ENCODE data around the gene AVL9.
A peak's percentile ranks its signal among the peaks of the same experiment; 100 is the strongest.
"Not testable (repeated sequence)": the region's sequence is repeated elsewhere in the genome, so short reads cannot be mapped to it uniquely, and the experiment has no call there.

The AVL9 gene

DNA sequence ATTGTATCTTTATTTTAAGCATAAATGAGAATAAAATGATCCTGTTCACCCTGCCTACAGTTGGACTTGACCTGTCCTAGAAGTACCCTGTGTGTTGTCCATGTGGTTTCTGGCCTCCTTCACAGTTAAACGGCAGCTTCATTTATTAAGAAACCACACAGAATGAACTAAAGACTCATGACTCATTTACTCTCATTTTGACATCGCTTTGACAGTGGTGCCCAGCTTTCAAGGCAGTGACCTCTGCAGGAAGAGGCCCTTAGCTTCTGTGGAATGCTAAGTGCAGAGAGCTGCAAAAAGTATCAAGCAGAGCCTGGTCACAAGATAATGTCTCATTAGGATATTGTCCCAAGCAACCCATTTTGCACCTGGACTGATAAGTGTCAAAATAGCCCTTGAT, 93.4 kb downstream of the AVL9 start:
- peak; percentile 71 for DNase-seq (ENCODE audit: low spot score)

GRCh38 chr7:32591938-32592337, 96.6 kb downstream of the AVL9 start:
- DNase-seq (ENCODE audit: low spot score), result no peak

DNA sequence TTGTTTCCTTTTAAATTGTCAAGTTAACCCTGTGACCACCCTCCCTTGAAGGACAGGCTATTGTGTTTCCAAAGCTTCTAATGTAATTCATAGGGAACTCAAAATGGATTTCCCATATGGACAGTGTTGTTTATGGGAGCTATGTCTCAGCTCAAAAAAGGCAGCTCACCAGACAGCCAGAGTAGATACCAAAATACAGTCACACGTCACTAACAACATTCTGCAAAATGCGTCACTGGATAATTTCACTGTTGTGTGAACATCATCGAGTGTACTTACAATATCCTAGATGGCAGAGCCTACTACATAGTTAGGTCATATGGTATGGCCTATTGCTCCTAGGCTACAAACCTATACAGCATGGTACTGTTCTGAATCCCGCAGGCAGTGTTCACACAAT, 97.4 kb downstream of the AVL9 start:
- no peak for DNase-seq (ENCODE audit: low spot score)

GRCh38 chr7:32594965-32595490, 99.7 kb downstream of the AVL9 start:
- no peak for DNase-seq (ENCODE audit: low spot score)

DNA sequence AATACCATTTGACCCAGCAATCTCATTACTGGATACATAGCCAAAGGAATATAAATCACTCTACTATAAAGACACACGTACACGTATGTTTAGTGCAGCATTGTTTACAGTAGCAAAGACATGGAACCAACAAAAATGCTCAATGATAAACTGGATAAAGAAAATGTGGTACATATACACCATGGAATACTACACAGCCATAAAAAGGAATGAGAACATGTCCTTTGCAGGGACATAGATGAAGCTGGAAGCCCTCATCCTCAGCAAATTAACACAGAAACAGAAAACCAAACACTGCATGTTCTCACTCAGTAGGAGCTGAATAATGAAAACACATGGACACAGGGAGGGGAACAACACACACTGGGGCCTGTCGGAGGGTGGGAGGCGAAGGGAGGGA, 105.9 kb downstream of the AVL9 start:
- not testable (repeated sequence) for DNase-seq (ENCODE audit: low spot score)

DNA sequence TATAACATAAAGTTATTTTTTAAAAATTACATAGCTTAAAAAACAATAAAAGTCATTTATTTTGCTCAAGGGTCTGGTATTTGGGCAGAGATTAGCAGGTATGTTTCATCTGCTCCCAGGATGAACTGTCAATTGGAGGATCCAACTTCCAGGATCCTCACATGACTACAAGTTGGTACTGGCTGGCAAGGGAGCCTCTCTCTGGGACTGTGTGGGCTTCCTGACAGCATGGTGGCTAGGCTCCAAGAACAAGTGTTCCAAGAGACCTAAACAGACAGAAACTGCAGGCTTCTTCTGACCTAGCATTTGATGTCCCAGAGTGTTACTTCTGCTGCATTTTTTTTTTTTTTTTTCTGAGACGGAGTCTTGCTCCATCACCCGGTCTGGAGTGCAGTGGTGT, 107.2 kb downstream of the AVL9 start:
- DNase-seq (ENCODE audit: low spot score), result no peak

DNA sequence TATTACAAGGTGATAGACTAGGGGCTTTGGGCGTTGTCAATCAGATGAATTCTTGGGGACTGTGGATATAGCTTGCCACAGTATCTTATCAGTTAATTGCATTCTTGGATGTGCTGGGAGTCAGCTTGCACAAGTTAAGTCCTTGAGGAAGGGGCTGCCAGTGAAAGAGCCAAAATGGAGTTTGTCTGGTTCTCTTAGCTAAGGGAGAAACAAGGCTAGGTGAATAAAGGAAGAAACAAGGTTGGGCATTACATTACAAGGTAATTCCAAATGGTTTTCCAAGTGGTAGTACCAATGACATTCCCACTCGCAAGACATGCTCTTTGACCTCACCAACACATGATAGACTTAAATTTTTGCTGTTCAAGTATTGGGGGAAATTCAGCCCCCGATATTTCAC, 108.2 kb downstream of the AVL9 start:
- not testable (repeated sequence) for DNase-seq (ENCODE audit: low spot score)

- DNase-seq (ENCODE audit: low spot score), result not testable (repeated sequence)
These were observed 108.8 kb downstream of the AVL9 start for GRCh38 chr7:32604047-32604446.

- no peak for DNase-seq (ENCODE audit: low spot score)
These were observed 109.7 kb downstream of the AVL9 start for GRCh38 chr7:32605032-32605431.

DNA sequence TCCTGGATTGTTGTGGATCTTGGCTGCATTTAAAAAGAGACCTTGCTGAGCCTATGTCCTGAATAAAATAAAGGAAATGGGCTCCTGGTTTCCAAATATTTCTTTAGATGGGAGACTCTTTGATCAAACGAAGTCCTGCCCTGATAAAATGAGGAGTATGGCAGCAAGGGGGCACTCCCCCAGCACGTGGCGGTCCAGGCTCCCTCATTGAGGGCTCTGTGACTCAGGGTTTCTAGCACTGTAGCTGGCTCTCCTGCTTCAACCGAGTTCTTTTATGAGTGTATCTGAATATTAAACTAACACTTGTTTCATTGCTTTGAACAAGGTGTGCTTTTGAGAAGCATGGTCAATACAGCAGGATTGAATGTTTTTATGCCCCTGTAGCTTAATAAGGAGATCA, 114.2 kb downstream of the AVL9 start:
- DNase-seq (ENCODE audit: low spot score), result no peak

DNA sequence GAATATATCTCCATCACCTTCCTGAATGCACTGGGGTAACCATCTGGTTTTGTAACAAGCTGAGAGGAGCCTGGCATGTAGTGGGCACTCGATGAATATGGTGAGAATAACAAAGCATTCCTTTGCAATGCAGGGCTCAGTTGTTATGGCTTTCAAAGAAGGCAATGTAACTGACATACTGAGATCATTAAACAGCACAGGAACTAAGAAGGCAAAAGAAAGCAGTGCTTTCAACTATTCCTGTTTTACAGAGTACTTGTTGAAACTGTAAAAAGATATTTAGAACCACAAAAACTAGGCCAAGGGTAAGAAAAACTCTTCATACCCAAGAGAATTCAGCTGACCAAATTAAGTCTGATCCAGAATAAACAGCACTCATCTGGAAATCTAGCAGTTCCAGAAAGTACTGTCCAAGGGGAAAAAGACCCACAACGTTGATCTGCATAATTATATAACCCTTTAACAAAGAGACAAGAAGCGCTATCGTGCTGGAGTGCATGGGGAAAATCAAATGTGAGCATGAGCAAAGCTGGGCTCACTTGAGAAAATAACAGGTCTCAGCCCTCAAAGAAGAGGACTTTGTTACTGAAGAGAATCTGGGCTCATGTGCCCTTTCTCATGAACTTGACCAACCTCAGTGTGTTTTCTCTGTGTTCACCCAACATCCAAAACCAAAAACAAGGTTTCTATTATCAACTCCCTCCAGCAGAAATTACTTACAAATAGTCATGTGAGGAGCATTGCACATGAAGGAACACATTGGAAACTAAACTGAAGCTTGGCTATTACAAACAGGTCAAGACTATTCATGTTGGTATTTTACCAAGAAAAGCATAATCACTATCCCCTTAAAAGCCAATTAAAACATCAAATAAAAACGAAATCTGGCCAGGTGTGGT, 116.2 kb downstream of the AVL9 start:
- no peak for DNase-seq (ENCODE audit: low spot score)

- DNase-seq (ENCODE audit: low spot score), result no peak
These were observed 121.3 kb downstream of the AVL9 start for GRCh38 chr7:32616625-32617024.

- no peak for DNase-seq (ENCODE audit: low spot score)
These were observed 123.2 kb downstream of the AVL9 start for GRCh38 chr7:32618470-32618869.

DNA sequence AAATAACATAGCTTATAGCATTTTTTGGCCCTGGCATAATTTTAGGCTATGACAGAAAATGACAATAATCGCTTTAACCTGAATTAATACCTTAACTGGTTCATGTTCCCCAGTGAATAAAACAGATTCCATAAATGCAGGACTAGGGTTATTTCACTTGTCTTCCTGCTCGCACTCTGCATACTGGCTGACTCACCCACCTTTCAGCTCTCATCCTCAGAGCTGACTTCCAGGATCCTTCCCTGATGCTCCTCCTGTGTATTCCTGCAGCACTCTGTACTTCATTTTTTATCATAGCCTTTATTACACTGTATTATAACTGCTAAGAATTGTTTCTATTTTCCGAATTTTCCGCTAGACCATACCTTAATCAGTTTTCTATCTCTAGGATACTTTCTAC, 123.7 kb downstream of the AVL9 start:
- DNase-seq (ENCODE audit: low spot score), result no peak

- DNase-seq (ENCODE audit: low spot score), result not testable (repeated sequence)
These were observed 124.1 kb downstream of the AVL9 start for GRCh38 chr7:32619416-32619815.

GRCh38 chr7:32631021-32631420, 135.7 kb downstream of the AVL9 start:
- DNase-seq (ENCODE audit: low spot score), result no peak

GRCh38 chr7:32631590-32632497, 136.6 kb downstream of the AVL9 start:
- not testable (repeated sequence) for DNase-seq (ENCODE audit: low spot score)

DNA sequence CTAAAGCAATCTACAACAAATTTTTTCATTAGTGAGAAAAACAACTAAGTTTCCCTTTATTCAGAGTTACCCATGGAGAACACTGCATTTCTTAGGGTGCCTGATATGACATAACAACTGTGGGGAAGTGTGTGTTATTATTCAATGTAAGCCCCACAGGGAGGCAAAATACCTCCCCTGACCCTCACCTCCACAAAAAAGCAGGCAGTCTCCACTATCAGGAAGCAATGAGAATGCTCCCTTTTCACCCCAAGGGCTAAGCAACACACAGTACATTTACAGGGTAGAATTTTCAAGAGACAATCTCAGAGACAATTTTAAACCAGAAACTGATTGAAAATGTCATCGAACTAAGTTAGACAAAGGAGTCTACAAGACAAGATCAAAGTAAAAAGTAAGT, 138.2 kb downstream of the AVL9 start:
- DNase-seq (ENCODE audit: low spot score), result not testable (repeated sequence)

DNA sequence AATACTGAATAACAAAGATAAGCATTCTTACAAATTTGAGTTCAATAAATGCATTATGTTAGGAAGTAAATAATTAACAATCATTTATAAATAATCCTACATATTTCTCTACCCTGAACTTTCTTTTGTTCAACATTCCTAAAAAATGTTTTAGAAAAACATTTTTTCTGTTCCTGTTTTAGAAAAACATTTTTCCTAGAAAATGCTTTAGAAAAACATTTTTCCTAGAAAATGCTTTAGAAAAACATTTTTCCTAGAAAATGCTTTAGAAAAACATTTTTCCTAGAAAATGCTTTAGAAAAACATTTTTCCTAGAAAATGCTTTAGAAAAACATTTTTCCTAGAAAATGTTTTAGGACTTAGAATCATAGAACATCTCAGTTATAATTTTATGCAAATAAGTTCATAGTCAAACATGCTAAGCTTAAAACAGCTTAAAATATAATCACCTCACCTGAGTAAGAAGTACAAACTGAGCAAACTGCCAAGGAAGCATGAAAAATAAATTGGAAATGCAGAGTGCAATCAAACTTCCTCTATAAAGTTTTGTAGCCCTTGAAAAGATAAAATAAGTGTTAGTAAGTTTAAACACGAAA, 139.6 kb downstream of the AVL9 start:
- not testable (repeated sequence) for DNase-seq (ENCODE audit: low spot score)

DNA sequence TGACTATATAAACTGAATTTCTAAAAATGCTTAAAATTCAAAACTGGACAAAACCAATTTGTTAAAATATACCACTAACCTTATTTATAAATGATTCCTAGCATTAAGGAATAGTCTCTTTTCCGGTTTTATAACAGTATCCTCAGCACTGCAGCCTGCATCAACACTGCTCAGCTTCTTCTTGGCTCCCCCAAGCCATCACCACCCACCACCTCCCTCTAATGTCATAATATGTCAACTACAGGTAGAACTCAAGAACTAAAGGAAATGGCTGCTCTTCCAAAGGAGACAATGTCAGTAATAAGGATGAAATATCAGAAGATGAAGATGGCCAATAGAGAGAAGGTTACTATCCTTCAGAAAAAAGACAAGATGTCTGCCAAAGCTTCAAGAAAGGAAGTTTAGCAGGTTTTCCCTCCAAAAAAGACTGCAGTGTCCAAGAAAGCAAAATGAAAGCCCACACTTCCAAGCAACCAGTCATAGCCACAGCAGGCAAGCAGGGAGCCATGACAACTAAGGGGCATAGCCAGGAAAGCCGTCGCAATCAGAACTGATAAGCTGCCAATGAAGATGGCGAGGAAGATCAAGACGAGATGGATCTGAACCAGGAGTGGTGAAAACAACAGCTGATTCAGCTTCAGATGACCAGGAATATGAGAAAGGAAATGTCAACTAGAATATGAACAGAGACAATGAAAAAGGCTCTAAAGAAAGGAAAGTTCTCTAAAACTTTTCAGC, 141.6 kb downstream of the AVL9 start:
- not testable (repeated sequence) for DNase-seq (ENCODE audit: low spot score)

DNA sequence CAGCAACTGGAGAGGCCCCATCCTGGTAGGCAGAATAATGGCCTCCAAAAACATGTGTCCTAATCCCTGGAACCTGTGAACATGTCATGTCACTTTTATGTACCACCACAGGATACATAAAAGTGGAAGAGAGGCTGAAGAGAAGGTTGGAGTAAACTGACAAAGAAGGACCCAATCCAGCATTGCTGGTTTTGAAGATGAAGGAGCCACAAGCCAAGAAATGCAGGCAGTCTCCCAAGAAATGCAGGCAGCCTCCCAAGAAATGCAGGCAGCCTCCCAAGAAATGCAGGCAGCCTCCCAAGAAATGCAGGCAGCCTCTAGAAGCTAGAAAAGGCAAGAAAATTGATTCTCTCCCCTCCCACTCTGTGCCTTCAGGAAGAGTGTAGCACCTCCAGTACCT, 142.3 kb downstream of the AVL9 start:
- not testable (repeated sequence) for DNase-seq (ENCODE audit: low spot score)

Measured in activated CD4-positive, alpha-beta T cell treated with anti-CD3 and anti-CD28 coated beads, Interleukin-2, Interleukin-4, amounts not matched to agents 100 ng/mL and 50 ng/mL, durations not matched to agents 16 hours and 8 hours (primary cell).